Osteoblast (primary cell): ENCODE results near the gene NR4A1. TPM values are rescaled to one million over a fixed set of nuclear protein-coding genes. Genes with fewer than 3 reads are reported as not detected.

Experiments
- DNase-seq: peaks from one replicate; pipeline ENCODE4 v3.0.0; 2011; ENCODE audit warnings: low spot score, mixed read lengths; ENCODE audit not compliant: insufficient read length; ENCODE audit errors: missing footprints
- H2AFZ ChIP-seq: 2 replicates; pipeline ENCODE4 v1.6.0; 2011; ENCODE audit warnings: mild to moderate bottlenecking, low read length
- H3K27ac ChIP-seq: 2 replicates; pipeline ENCODE4 v1.5.1; 2011; ENCODE audit warnings: mild to moderate bottlenecking, low read depth, low read length, moderate library complexity
- H3K27me3 ChIP-seq: 2 replicates; pipeline ENCODE4 v1.6.0; 2012; ENCODE audit warnings: mild to moderate bottlenecking, control low read depth, inconsistent platforms, low read length, moderate library complexity; ENCODE audit not compliant: insufficient read depth
- H3K36me3 ChIP-seq: 2 replicates; pipeline ENCODE4 v1.5.1; 2011; ENCODE audit warnings: mild to moderate bottlenecking, low read length, control low read depth, moderate library complexity; ENCODE audit not compliant: insufficient read depth
- H3K4me1 ChIP-seq: 2 replicates; pipeline ENCODE4 v1.5.1; 2011; ENCODE audit warnings: mild to moderate bottlenecking, low read length, control low read depth, moderate library complexity; ENCODE audit not compliant: insufficient read depth
- H3K4me2 ChIP-seq: 2 replicates; pipeline ENCODE4 v1.6.0; 2011; ENCODE audit warnings: mild to moderate bottlenecking, low read length; ENCODE audit not compliant: insufficient read depth
- H3K4me3 ChIP-seq: fragments of 200-600 bp; sonication (generic); 3 replicates; pipeline ENCODE4 v1.5.1; 2012; ENCODE audit warnings: mild to moderate bottlenecking, low read length, inconsistent platforms; ENCODE audit not compliant: insufficient read depth
- H3K79me2 ChIP-seq: 2 replicates; pipeline ENCODE4 v1.6.0; 2012; ENCODE audit warnings: mild to moderate bottlenecking, low read length, control low read depth, inconsistent platforms; ENCODE audit not compliant: insufficient read depth
- H3K9me3 ChIP-seq: 2 replicates; pipeline ENCODE4 v1.5.1; 2011; ENCODE audit warnings: low read depth, low read length, control low read depth
- H4K20me1 ChIP-seq: 2 replicates; pipeline ENCODE4 v1.6.0; 2012; ENCODE audit warnings: mild to moderate bottlenecking, low read length, control low read depth; ENCODE audit not compliant: insufficient read depth
- CTCF ChIP-seq: IDR thresholded peaks from 2 replicates; pipeline ENCODE4 v1.5.1; 2011; ENCODE audit warnings: mild to moderate bottlenecking, low read depth, low read length, moderate library complexity; ENCODE audit errors: extremely low read depth
- total RNA-seq: library from RNA; depleted of rRNA; stranded (reverse); fragments of >200 nt; gene quantifications from 2 replicates; pipeline ENCODE4 v1.2.3, GENCODE V29; 2012

NR4A1 gene
- total RNA-seq, 1 donor = 3.3 TPM

- peaks cover 51% of the 10 kb centered on the region for H3K4me1 ChIP-seq
- peak overlapping the region; percentile 21 for H3K4me3 ChIP-seq
- H3K27me3 ChIP-seq = no peaks in the 10 kb centered on the region
- H2AFZ ChIP-seq = no peak overlapping the region
- peak overlapping the region; percentile 18 for H3K27ac ChIP-seq
- peaks cover 84% of the 10 kb centered on the region for H4K20me1 ChIP-seq
- peak overlapping the region; percentile 18 for H3K4me2 ChIP-seq
- peaks cover 85% of the 10 kb centered on the region for H3K79me2 ChIP-seq
- TF ChIP-seq CTCF = no peak
- peaks cover 59% of the 10 kb centered on the region for H3K36me3 ChIP-seq
- peak; percentile 96 for DNase-seq
- H3K9me3 ChIP-seq = no peaks in the 10 kb centered on the region
Observed at GRCh38 chr12:52073531-52074381, 22.5 kb downstream of the NR4A1 start.

DNA sequence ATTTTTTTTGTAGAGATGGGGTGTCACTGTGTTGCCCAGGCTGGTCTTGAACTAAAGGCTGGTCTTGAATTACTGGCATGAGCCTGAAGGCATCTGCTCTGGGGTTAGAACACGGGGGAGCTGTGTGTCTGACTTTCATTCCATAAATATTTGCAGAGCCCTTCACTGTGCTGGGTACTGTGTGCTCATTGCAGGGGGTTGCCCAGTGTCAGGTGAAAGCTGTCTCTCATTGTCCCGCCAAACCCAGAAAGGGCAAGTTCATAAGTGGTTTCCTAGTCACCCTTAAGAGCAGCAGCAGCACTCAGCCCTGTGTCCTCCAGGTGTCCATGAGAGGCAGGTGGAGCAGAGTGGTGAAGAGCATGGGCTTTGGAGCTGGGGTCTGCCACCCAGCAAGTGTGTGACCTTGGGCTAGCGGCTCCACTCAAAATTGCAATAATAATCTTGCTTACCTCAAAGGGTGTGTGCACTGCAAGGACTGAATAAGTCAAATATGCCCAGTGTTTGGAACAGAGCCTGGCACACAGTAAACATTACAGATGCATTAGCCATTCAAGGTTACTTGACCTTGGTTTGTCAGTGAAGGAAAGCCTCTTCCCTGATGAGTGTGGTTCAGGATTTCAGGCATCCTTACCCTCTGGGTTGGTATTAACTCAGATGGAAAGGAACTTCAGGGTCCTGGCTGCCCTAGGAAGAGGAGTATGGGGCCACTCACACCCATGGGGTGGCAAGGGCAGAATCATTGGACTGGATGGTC, 23.9 kb downstream of the NR4A1 start:
- TF ChIP-seq CTCF = no peak
- no peaks in the 10 kb centered on the region for H3K9me3 ChIP-seq
- peak overlapping the region; percentile 42 for H3K27ac ChIP-seq
- no peaks in the 10 kb centered on the region for H3K27me3 ChIP-seq
- H3K36me3 ChIP-seq = peaks cover 65% of the 10 kb centered on the region
- no peak overlapping the region for H2AFZ ChIP-seq
- H3K4me1 ChIP-seq = peaks cover 46% of the 10 kb centered on the region
- peaks cover 86% of the 10 kb centered on the region for H3K79me2 ChIP-seq
- peak; percentile 93 for DNase-seq
- peak overlapping the region; percentile 21 for H3K4me2 ChIP-seq
- peaks cover 89% of the 10 kb centered on the region for H4K20me1 ChIP-seq
- H3K4me3 ChIP-seq = no peak overlapping the region

- Histone ChIP-seq H3K4me3 (no peak overlapping the region), H4K20me1 (peaks cover 73% of the 10 kb centered on the region), H3K4me2 (no peak overlapping the region), H3K4me1 (peaks cover 44% of the 10 kb centered on the region), H2AFZ (no peak overlapping the region), H3K27me3 (no peaks in the 10 kb centered on the region), H3K36me3 (peaks cover 65% of the 10 kb centered on the region), H3K9me3 (no peaks in the 10 kb centered on the region), H3K27ac (no peak overlapping the region), H3K79me2 (peaks cover 70% of the 10 kb centered on the region)
- no peak for DNase-seq
- no peak for TF ChIP-seq CTCF
Observed at GRCh38 chr12:52076811-52077210, 25.6 kb downstream of the NR4A1 start.

DNA sequence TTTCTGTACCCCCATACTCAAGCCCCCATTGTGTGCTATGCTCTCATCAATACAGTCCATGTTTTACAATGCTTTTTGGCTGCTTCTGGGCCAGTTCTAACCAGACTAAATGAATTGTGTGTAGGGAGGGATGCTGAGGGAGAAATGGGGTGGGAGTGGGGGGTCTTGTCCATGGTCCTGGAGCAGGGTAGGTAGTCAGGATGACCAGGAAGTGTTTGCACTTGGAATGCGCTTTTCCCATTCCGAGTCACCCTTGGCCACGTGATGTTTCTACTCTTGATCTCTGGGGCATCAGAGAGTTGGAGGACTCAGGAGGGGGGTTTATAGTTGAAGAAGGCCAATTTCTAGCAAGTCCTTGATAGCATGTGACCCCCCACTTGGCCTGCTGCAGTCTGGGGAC, 27.0 kb downstream of the NR4A1 start:
- peaks cover 69% of the 10 kb centered on the region for H4K20me1 ChIP-seq
- H3K4me1 ChIP-seq = peaks cover 49% of the 10 kb centered on the region

More for the DNA sequence above, 27.0 kb downstream of the NR4A1 start:
- H3K27me3 ChIP-seq = no peaks in the 10 kb centered on the region
- no peak overlapping the region for H3K4me3 ChIP-seq
- H3K9me3 ChIP-seq = no peaks in the 10 kb centered on the region
- no peak overlapping the region for H2AFZ ChIP-seq
- DNase-seq = peak; percentile 35
- H3K36me3 ChIP-seq = peaks cover 51% of the 10 kb centered on the region
- peaks cover 55% of the 10 kb centered on the region for H3K79me2 ChIP-seq
- no peak overlapping the region for H3K27ac ChIP-seq
- no peak for TF ChIP-seq CTCF
- no peak overlapping the region for H3K4me2 ChIP-seq
